Neutrophil (primary cell): ENCODE measurements around the gene USH1C.

ENCODE experiments used
- H3K27ac ChIP-seq: fragments of 200-600 bp; sonication (generic); 2 replicates; pipeline ENCODE4 v1.5.1; 2016; ENCODE audit warnings: mild to moderate bottlenecking, moderate library complexity
- H3K27me3 ChIP-seq: fragments of 200-600 bp; sonication (generic); 2 replicates; pipeline ENCODE4 v1.6.0; 2016; ENCODE audit warnings: mild to moderate bottlenecking
- H3K36me3 ChIP-seq: fragments of 200-600 bp; sonication (generic); 2 replicates; pipeline ENCODE4 v1.5.1; 2017
- H3K4me1 ChIP-seq, 2 experiments: fragments of 200-600 bp in 1 of 2; sonication (generic) in 1 of 2; 1 replicate in 1 of 2; 2 replicates in 1 of 2; pipeline versions ENCODE4 v1.5.1 to v1.6.1; 2013 to 2016; ENCODE audit warnings: low read depth in 1 of 2, low read length in 1 of 2, mild to moderate bottlenecking in 1 of 2, moderate library complexity in 1 of 2; ENCODE audit not compliant: control insufficient read depth in 1 of 2, insufficient read depth in 1 of 2
- H3K4me3 ChIP-seq, 2 experiments: fragments of 200-600 bp in 1 of 2; sonication (generic) in 1 of 2; 1 replicate in 1 of 2; 2 replicates in 1 of 2; pipeline ENCODE4 v1.5.1; 2013 to 2016; ENCODE audit warnings: low read depth in 1 of 2, low read length in 1 of 2, mild to moderate bottlenecking in 1 of 2, moderate library complexity in 1 of 2
- H3K9me3 ChIP-seq: fragments of 200-600 bp; sonication (generic); 2 replicates; pipeline ENCODE4 v1.5.1; 2016
- TF ChIP-seq, protein P1 (sequence below): fragments of 200-600 bp; sonication (generic); IDR thresholded peaks from 2 replicates; pipeline ENCODE4 v1.5.1; 2016; ENCODE audit warnings: antibody characterized with exemption

Gene USH1C

DNA sequence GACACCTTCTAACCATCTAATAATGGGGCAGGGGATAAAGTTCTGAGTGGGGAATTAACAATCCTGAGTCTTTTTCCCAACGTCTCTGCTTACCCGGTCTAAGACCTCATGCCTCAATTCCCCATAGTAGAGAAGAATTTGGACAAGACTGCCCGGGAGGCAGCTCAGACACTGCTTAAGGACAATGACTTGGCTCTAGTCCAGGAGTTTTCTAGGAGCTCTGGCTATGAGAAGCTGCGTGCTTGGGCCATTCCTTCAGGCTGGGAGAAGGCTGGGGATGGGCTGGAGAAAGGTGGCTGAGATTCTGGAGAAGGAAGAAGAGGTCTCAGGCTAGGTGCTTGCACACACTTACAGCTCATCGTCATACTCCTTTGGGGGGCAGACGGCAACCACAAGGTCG lies 47.8 kb downstream of the USH1C start:
- H3K27ac ChIP-seq, result no peak overlapping the region
- no peaks in the 10 kb centered on the region for H3K36me3 ChIP-seq
- no peaks in the 10 kb centered on the region for H3K9me3 ChIP-seq
- no peak overlapping the region for H3K4me3 ChIP-seq
- peaks cover 7 to 9% of the 10 kb centered on the region in 2 experiments for H3K4me1 ChIP-seq
- TF ChIP-seq, protein P1, sequence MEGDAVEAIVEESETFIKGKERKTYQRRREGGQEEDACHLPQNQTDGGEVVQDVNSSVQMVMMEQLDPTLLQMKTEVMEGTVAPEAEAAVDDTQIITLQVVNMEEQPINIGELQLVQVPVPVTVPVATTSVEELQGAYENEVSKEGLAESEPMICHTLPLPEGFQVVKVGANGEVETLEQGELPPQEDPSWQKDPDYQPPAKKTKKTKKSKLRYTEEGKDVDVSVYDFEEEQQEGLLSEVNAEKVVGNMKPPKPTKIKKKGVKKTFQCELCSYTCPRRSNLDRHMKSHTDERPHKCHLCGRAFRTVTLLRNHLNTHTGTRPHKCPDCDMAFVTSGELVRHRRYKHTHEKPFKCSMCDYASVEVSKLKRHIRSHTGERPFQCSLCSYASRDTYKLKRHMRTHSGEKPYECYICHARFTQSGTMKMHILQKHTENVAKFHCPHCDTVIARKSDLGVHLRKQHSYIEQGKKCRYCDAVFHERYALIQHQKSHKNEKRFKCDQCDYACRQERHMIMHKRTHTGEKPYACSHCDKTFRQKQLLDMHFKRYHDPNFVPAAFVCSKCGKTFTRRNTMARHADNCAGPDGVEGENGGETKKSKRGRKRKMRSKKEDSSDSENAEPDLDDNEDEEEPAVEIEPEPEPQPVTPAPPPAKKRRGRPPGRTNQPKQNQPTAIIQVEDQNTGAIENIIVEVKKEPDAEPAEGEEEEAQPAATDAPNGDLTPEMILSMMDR, result no peak
- no peaks in the 10 kb centered on the region for H3K27me3 ChIP-seq

DNA sequence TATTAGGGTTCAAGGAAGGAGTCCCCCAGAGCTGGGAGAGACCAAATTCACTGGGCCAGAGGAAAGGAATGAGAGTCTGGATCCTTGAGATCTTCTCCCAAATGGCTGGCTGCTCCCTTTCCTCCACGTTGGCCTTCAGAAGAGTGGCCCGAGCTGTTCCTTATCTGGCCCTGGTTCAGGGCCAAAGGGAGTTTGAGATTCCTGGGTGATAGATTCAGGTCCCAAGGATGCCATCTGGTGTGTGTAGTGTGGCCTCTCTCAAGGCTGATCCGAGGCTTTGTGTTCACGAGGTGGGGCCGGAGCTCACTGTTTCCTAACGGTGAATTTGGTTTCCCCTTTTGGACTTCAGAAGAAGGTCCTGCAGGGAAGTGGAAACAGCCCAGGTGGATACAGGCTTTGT lies 50.2 kb downstream of the USH1C start:
- TF ChIP-seq, protein P1, result no peak
- no peak overlapping the region for H3K27ac ChIP-seq
- no peaks in the 10 kb centered on the region for H3K9me3 ChIP-seq
- no peak overlapping the region for H3K4me3 ChIP-seq
- no peaks in the 10 kb centered on the region for H3K36me3 ChIP-seq
- H3K4me1 ChIP-seq, result peaks cover 7 to 9% of the 10 kb centered on the region in 2 experiments
- no peaks in the 10 kb centered on the region for H3K27me3 ChIP-seq

DNA sequence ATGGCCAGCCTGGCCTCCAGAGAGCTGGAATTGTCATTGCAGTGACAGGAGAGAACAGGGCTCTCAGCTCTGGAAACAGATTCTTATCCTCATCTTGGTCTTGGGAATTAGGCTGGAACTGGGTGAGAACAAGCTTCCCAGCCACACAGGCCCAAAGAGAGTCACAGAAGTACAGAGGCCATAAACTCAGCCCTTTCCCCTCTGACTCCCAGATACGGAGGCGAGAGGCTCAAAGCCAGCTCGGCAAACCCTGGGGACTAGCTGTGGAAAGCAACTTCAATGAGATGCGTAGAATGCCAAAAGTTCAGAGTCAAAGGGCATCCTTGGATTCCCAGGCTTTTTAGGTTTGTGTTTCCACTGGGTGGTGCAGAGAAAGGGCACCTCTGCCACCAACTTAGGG lies 53.3 kb downstream of the USH1C start:
- TF ChIP-seq, protein P1, result no peak
- Histone ChIP-seq H3K27ac (no peak overlapping the region), H3K4me3 (no peak overlapping the region), H3K4me1 (no peaks in the 10 kb centered on the region), H3K27me3 (no peaks in the 10 kb centered on the region), H3K9me3 (no peaks in the 10 kb centered on the region), H3K36me3 (no peaks in the 10 kb centered on the region)

DNA sequence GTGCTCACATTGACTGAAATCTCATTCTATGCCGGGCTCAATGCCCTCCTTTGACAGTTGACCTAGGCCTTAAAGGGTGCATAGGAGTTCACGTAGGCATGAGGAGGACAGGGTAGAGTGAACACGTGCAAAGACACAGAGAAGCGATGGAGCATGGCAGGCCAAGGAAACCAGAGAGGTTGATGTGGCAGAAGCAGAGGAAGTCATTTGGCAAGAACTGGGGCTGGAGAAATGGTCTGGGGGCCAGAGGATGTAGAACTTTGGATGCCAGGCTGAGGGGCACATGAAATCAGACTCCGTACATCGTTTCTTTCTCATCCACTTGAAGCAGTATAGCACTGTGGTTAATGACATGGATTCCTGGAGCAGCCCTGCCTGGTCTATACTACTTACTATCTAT lies 54.0 kb downstream of the USH1C start:
- Histone ChIP-seq H3K27ac (no peak overlapping the region), H3K36me3 (no peaks in the 10 kb centered on the region), H3K27me3 (no peaks in the 10 kb centered on the region), H3K4me1 (no peaks in the 10 kb centered on the region), H3K4me3 (no peak overlapping the region), H3K9me3 (no peaks in the 10 kb centered on the region)
- TF ChIP-seq, protein P1, result no peak

DNA sequence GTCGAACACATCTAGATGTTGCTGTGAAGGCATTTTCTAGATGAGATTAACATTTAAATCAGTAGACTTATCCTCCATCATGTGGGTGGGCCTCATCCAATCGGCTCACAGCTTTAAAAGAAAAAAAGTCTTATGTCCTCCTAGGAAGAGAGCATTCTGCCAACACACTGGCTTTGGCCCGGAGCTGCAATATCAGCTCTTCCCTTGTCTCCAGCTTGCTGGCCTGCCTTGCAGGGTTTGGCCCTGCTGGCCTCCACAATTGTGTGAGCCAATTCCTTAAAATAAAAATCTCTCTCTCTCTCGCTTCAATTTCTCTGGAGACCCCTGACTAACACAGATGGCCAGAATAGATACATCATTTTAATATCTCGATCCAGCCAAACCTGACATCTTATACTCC lies 54.5 kb downstream of the USH1C start:
- Histone ChIP-seq H3K4me3 (no peak overlapping the region), H3K36me3 (no peaks in the 10 kb centered on the region), H3K4me1 (no peaks in the 10 kb centered on the region), H3K27me3 (no peaks in the 10 kb centered on the region), H3K27ac (no peak overlapping the region), H3K9me3 (no peaks in the 10 kb centered on the region)
- TF ChIP-seq, protein P1, result no peak

DNA sequence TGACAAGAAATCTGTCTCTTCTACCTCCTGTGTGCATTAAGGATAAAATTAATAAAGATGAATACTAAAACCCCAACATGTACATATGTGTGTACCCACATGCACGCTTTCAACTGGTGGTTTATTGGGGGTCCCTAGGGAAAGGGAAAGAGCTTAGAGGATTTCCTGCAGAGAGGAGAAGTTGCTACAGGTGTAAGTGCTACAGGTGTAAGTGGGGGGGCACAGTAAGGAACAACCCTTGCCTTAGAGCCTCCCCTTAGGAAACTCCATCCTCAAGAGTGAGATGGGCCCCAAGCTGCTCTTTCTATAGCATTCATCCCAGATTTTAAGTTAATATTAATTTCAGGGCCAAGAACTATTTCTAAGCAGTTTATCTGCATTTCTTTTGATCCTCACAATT lies 55.7 kb downstream of the USH1C start:
- TF ChIP-seq, protein P1, result no peak

More for the DNA sequence above, 55.7 kb downstream of the USH1C start:
- H3K36me3 ChIP-seq, result no peaks in the 10 kb centered on the region
- H3K4me3 ChIP-seq, result no peak overlapping the region
- no peaks in the 10 kb centered on the region for H3K9me3 ChIP-seq
- H3K27ac ChIP-seq, result no peak overlapping the region
- no peaks in the 10 kb centered on the region for H3K27me3 ChIP-seq
- no peaks in the 10 kb centered on the region for H3K4me1 ChIP-seq
